Lower leg skin (tissue), 3 donors: ENCODE measurements around the gene ORC1.

Source experiments
- CTCF ChIP-seq, 3 donors: fragments of 450-650 bp; IDR thresholded peaks; one replicate each; pipeline ENCODE4 v1.5.1; 2016; ENCODE audit warnings: antibody characterized with exemption in 3 of 3, mild to moderate bottlenecking in 3 of 3, moderate library complexity in 2 of 3
- POLR2A ChIP-seq, 2 donors: fragments of 450-650 bp; IDR thresholded peaks; one replicate each; pipeline ENCODE4 v1.6.1; 2016 to 2017; ENCODE audit warnings: antibody characterized with exemption in 2 of 2, mild to moderate bottlenecking in 1 of 2, moderate library complexity in 1 of 2

GRCh38 chr1:52435650-52436049, 31.4 kb upstream of the ORC1 start:
- TF ChIP-seq POLR2A (IDR thresholded peaks at IDR 0.05), result no peak
- TF ChIP-seq CTCF (IDR thresholded peaks at IDR 0.05), result no peak
